ENCODE results near the gene ARAP1.

ARAP1 gene

DNA sequence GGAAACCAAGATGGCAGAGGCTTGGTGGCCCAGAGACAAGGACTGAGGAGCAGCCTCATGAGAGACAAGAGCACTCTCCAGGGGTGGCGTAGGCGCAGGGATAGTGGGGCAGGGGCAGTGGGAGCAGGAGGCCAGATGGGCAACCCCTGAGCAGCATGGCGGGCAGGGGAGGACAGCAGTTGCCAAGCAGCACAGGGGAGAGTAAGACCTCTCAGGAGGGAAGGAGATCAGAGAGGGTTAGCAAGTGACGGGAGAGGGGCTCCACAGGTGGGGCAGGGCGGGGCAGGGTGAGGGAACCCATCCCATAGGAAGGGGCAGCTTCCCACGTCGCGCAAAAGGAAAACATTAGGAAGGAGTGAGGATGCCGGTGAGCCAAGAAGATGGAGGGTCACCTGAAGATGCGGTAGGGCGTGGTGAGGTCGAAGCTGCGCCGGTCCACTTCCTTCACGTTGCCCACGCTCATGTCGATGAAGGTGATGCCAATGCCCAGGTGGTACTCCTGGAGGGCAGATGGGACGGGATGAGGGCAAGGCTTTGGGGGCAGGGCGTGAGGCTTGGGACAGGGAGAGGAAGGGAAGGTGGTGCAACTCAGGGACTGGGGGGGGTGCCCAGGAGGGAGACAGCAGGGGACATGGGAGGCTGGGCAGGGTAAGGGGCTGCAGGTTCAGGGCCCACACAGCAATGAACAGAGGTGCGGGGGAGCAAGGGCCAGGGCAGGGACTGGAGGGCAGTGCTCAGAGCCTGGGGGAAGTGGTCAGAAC, 42.5 kb downstream of the ARAP1 start:
- no peak for TF ChIP-seq GATA3 (IDR thresholded peaks at IDR 0.05; ENCODE audit: low read depth, low read length)
- TF ChIP-seq GATA2 (IDR thresholded peaks at IDR 0.05; ENCODE audit: low read depth, low read length): no peak

DNA sequence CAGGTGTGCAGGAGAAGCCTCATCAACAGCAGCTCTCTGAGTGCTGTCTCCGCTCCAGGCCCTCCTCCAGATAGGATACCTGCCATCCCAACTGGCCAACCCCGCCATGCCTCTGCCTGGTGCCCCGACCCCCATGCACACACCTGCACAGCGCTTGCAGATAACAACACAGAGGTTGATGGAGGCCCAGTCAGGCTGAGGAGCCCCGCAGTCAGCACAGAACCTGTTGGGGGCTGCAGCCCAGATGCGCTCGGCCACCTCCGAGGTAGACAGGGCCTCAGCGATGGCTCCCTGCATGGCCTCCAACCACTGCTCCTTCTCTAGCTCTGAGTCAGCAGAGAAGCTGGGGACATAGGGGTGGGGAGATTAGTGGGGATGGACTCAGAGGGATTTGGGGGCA, 45.2 kb downstream of the ARAP1 start:
- TF ChIP-seq GATA3 (IDR thresholded peaks at IDR 0.05; ENCODE audit: low read depth, low read length) (no peak), GATA2 (IDR thresholded peaks at IDR 0.05; ENCODE audit: low read depth, low read length) (no peak)

DNA sequence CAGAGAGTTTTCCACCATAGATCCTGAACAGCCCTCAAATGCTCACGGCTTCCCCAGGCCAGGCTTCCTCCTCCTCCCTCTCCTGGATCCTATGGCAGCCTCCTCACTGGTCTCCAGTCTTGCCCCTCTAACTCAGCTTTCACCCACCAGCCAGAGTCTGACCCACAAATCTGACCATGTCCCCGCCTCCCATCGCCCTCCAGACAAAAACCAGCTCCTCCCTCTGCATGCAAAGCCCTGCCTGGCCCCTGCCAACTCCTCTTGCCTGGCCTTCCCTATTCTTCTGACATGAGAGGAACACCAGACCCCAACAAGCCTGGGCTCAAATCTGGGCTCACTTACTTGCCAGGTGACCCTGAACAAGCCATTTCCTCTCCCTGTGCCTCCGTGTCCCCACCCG, 45.6 kb downstream of the ARAP1 start:
- TF ChIP-seq GATA2 (IDR thresholded peaks at IDR 0.05; ENCODE audit: low read depth, low read length) (no peak), GATA3 (IDR thresholded peaks at IDR 0.05; ENCODE audit: low read depth, low read length) (no peak)

DNA sequence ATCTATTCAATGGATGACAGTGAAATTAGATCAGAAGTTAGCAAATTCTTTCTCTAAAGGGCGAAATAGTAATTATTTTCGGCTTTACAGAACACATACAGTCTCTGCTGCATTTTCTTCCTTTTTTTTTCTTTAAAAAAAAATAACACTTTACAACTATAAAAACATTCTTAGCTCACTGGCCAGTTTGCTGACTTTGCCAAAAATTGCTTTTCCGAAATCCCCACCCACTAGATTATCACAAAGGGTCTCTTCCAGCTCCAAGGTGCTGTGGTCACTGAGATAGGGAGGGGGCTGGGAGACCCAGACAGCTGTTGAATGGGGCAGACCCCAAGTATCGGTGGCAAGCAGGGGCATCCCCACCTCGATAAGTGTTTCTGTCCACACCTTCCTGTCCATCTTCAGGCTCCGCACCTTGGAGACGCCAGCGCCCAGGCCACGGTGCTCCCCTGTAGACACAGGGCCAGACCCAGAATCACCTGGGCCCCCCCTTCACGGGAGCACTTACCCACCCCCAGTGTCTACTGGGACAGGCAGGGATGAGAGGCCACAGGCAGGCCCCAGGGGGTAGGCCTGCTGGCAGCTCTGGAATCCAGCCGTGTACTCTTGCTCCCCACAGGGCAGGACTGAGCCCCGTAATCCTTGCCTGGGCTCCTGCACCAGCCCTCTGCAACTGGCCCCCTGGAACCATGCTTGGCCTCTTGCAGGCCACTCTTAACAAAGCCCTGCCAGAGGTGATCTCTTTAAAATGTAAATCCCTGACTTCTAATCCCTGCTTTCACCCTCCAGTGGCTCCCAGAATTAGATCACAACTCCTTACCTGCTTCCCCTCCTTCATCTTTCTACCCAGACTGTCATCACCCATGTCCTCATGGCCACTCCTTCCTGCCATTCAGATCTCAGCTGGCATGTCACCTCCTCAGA, 46.5 kb downstream of the ARAP1 start:
- TF ChIP-seq GATA2 (IDR thresholded peaks at IDR 0.05; ENCODE audit: low read depth, low read length) (no peak), GATA3 (IDR thresholded peaks at IDR 0.05; ENCODE audit: low read depth, low read length) (no peak)

DNA sequence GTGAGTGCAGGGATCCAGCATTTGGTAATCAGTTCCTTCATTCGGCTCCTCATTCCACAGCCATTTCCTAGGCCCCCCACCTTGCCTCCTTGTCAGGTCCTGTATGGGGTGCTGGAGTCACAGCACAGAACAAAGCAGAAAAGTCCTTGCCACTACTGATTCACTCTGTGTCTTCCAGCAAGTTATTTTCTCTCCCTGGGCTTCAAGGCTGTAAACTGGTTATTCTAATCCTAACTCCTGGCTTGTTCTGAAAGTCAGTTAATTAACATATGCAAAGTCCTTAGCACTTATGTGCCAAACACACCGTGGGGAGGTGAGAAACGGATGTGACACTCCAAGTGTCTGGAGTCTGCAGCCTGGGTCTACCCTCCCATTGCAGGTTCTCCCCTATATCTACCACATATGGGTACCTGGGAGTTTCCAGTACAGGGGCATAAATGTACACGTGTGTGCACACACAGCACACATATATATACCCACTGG, 47.4 kb downstream of the ARAP1 start:
- no peak for TF ChIP-seq GATA2 (IDR thresholded peaks at IDR 0.05; ENCODE audit: low read depth, low read length)
- no peak for TF ChIP-seq GATA3 (IDR thresholded peaks at IDR 0.05; ENCODE audit: low read depth, low read length)

DNA sequence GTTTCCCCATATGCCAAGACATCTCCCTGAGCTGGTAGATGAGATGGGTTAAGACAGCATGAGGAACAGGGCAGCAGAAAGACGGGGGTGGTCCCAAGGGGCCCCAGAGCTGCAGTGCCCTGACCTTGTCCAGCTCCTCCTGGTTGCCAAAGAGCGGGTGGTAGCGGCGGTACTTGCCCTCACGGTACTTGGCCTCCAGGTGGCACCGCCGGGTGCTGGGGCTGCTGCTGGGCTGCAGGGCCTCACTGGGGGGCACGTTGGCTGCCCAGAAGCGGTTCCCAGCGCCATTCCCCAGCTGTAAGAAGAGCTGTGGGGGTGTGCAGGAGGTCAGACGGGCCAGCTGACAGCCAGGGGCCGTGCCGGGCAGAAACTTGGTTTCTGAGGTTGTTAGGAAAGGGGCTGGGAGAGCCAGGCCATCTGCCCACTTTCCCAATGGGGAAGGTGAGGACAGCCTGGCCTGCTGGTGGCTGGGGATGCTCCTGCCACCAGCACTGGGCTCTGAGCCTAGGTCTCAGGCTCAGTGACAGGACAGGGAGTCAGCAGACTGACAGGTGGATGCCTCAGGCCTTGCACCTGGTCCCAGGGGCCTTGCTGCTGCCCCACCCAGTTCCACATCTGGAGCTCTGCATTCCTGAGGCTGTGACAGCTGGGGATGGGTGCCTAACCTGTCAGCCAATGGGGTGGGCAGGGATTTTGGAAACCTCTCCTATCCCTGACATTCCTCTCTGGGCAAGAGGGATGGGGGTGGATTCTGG, 48.0 kb downstream of the ARAP1 start:
- no peak for TF ChIP-seq GATA2 (IDR thresholded peaks at IDR 0.05; ENCODE audit: low read depth, low read length)
- no peak for TF ChIP-seq GATA3 (IDR thresholded peaks at IDR 0.05; ENCODE audit: low read depth, low read length)

DNA sequence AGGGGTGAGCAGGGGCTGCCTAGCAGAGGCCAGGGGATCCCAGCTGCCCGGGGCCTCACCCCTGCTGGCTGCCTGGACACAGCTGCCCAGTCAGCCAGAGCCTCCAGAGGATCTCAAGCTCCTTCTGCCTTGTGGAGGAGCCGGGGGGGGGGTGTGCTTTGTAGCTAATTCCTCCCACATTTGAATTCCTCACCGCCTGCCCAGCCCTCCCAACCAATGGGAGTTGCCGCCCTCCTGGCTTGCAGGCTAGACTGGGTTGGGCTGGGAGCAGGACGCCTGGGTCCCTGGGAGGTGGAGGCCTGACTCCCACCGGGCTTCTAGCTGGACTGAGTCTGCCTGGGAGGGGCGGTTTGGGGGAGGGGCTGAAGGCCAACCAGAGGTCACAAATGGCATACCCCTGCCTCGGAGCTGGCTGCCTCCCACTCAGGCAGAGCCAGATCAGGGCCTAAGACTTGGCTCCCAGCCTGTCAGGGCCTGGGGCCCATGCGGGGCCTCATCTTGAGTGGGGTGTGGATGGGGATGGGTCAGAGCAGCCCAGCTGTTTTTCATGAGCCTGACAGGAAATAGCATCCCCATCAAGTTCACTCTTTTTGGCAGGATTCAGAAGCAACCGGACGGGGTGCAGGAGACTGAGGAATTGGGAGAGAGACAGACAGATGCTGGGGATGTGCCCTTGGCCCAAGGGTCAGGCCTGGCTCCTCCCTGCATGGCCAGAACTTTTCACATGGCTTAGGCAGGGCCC, 48.8 kb downstream of the ARAP1 start:
- TF ChIP-seq GATA3 (IDR thresholded peaks at IDR 0.05; ENCODE audit: low read depth, low read length) (no peak), GATA2 (IDR thresholded peaks at IDR 0.05; ENCODE audit: low read depth, low read length) (no peak)

DNA sequence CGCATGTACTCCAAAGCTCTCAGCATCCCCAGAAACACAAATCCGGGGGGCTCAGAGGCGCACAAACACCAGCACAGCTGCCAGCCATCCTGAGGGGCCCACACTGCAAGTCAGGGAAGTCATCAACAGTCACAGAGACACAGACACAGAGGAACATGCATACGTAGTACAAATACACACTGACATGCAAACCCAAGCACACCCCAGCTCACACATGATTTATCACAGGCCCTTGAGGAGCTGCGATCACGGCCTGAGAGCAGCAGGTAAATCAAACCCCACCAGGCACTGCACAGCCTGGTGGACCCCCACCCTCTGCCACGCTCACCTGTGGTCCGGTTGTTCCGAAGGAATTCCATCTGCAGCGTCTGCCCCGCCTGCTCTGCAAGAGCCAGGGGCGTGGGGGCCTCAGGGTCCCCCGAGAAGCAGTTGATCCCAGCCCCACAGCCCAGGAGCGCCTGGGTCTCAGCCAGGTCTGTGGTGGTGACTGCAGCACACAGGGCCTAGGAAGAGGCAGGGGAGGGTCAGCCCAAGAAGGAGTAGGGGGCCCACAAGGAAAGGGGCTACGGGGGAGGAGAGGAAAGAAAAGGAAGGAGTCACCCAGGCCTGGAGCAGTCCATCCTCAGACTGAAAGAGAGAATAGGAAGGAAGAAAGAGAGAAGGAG, 49.5 kb downstream of the ARAP1 start:
- no peak for TF ChIP-seq GATA2 (IDR thresholded peaks at IDR 0.05; ENCODE audit: low read depth, low read length)
- no peak for TF ChIP-seq GATA3 (IDR thresholded peaks at IDR 0.05; ENCODE audit: low read depth, low read length)

DNA sequence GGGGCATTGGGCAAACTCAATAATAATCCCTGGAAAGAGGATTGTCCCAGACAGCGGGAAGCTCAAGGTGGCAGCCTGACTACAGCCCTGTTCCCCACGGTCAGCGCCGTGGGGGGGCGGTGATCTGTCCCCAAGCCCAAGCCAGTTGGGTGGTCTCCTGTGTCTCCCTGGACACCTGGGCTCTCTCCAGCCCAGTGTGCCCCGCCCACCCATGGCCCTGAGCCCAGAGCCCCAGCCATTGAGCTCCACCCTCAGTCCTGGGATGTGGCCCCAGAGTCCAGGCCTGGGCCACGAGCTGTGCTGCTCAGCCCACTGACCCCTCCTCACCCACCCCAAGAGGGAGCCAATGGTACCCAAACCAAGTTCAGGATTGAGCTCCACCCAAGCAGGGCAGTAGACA, 50.1 kb downstream of the ARAP1 start:
- TF ChIP-seq GATA3 (IDR thresholded peaks at IDR 0.05; ENCODE audit: low read depth, low read length) (no peak), GATA2 (IDR thresholded peaks at IDR 0.05; ENCODE audit: low read depth, low read length) (no peak)

DNA sequence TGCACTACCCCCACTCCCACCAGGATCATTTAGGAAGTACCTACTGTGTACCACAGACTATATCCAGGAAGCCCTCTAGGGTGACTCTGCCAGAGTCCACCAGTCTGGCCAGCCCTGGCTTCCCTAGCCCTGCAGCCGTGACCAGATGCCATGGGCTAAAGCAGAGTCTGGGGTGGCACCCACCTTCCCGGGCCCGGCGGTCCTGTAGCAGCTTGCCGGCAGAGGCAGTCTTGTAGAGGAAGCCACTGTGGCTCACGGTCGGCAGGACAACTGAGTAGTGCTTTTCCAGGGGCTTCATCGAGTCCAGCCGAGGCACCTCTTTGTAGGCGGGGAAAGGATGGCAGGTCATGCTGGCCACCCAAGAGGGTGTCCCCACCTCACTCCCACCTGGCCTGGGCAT, 50.7 kb downstream of the ARAP1 start:
- TF ChIP-seq GATA3 (IDR thresholded peaks at IDR 0.05; ENCODE audit: low read depth, low read length) (no peak), GATA2 (IDR thresholded peaks at IDR 0.05; ENCODE audit: low read depth, low read length) (no peak)

DNA sequence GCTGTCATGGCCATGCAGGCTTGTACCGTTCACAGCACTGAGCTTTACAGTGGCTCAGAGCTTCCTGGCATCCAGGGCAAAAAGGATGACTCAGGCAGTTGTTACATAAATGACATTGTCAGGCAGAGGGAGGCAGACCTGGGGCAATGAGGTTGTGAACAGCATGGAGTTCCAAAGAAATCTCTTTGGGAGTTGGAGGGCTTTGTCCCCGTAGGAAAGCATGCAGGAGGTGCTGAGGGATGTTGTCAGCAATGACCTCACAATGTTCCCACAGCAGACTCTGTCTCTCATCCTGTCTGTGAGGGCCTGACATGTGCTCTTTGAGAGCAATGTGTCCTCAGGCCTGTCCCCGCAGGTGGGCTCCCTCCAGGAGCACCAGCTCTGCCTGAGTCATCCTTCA, 52.1 kb downstream of the ARAP1 start:
- TF ChIP-seq GATA2 (IDR thresholded peaks at IDR 0.05; ENCODE audit: low read depth, low read length) (no peak), GATA3 (IDR thresholded peaks at IDR 0.05; ENCODE audit: low read depth, low read length) (no peak)

DNA sequence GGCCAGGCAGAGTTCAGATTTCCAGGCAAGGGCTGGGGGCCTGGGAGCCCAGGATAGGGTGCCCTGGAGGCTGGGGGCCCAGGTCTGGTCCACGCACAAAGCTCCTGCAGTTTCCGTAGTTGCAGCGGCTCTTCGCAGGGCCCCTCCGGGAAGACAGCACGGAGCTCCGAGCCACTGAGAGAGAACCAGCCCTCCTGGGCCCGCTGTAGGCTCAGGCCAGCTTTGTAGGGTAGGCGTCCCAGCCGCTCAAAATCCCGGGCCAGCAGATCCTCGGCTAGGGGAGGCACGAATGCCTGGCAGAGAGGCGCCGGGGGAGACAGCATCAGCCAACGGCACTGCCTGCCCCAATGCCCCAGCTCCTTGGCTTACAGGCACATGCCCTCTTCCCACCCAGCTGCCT, 54.4 kb downstream of the ARAP1 start:
- TF ChIP-seq GATA3 (IDR thresholded peaks at IDR 0.05; ENCODE audit: low read depth, low read length) (no peak), GATA2 (IDR thresholded peaks at IDR 0.05; ENCODE audit: low read depth, low read length) (no peak)

Data from SH-SY5Y (cell line).